Gastroesophageal sphincter (tissue), 4 donors: ENCODE data around the gene PDIA4. TPM values are rescaled to one million over a fixed set of nuclear protein-coding genes. Genes with fewer than 3 reads are reported as not detected.
"Not testable (repeated sequence)": the region's sequence is repeated elsewhere in the genome, so short reads cannot be mapped to it uniquely, and the experiment has no call there.

Experiments
- ATAC-seq: fragments of 150-250 bp; one replicate; pipeline ENCODE4 v1.9.1; 2016; ENCODE audit warnings: mild to moderate bottlenecking, moderate library complexity
- H3K27ac ChIP-seq, 4 donors: fragments of 200-600 bp; sonication (generic) in 3 of 4; 1 replicate in 3 of 4; 2 replicates in 1 of 4; pipeline ENCODE4 v1.5.1; 2016 to 2019
- H3K27me3 ChIP-seq: fragments of 200-600 bp; sonication (generic); one replicate; pipeline ENCODE4 v1.5.1; 2019
- H3K36me3 ChIP-seq, 2 donors: fragments of 200-600 bp; sonication (generic); one replicate each; pipeline ENCODE4 v1.5.1; 2019; ENCODE audit warnings: control low read depth in 1 of 2
- H3K4me1 ChIP-seq, 3 donors: fragments of 200-600 bp; sonication (generic); 1 replicate in 2 of 3; 2 replicates in 1 of 3; pipeline ENCODE4 v1.5.1; 2016 to 2019; ENCODE audit warnings: control low read depth in 2 of 3
- H3K4me3 ChIP-seq, 2 donors: fragments of 200-600 bp; sonication (generic); one replicate each; pipeline ENCODE4 v1.5.1; 2019; ENCODE audit warnings: mild to moderate bottlenecking in 1 of 2, moderate library complexity in 1 of 2
- H3K9me3 ChIP-seq, 3 donors: fragments of 200-600 bp; sonication (generic); one replicate each; pipeline ENCODE4 v1.5.1; 2017 to 2019; ENCODE audit warnings: control low read depth in 2 of 3
- CTCF ChIP-seq, 4 experiments: fragments of 200-600 bp in 2 of 4; fragments of 450-650 bp in 2 of 4; sonication (generic) in 1 of 4; IDR thresholded peaks; one replicate each; pipeline ENCODE4 v1.5.1; 2017 to 2019; ENCODE audit warnings: antibody characterized with exemption in 4 of 4, mild to moderate bottlenecking in 2 of 4, moderate library complexity in 2 of 4
- EP300 ChIP-seq: sonication (generic); formaldehyde crosslinking; IDR thresholded peaks from one replicate; pipeline ENCODE4 v1.6.1; 2017; ENCODE audit warnings: antibody characterized with exemption, mild to moderate bottlenecking
- POLR2A ChIP-seq, 2 donors: fragments of 450-650 bp; IDR thresholded peaks; one replicate each; pipeline ENCODE4 v1.6.1; 2017; ENCODE audit warnings: antibody characterized with exemption in 2 of 2, mild to moderate bottlenecking in 2 of 2, moderate library complexity in 1 of 2
- POLR2AphosphoS5 ChIP-seq: sonication (generic); formaldehyde crosslinking; IDR thresholded peaks from one replicate; pipeline ENCODE4 v1.6.1; 2017; ENCODE audit warnings: antibody characterized with exemption
- WGBS, 2 donors: methylation state at CpG; one replicate each; pipeline ENCODE4 v1.1.5; 2018; ENCODE audit warnings: low coverage in 1 of 2; 5-methylcytosine and 5-hydroxymethylcytosine counted together
- total RNA-seq, 4 donors: library from RNA; depleted of rRNA; stranded (reverse); fragments of >200 nt; gene quantifications; one replicate each; pipeline ENCODE4 v1.1.0, GENCODE V29; 2016

The PDIA4 gene
- total RNA-seq, 4 donors from 2014 or later = 25.4 to 81.0 (median 46.5) TPM

GRCh38 chr7:149048805-149049204 is 20.5 kb upstream of the PDIA4 start:
- no peaks in the 10 kb centered on the region for H3K36me3 ChIP-seq
- ATAC-seq = no peak
- no peak overlapping the region for H3K4me3 ChIP-seq
- H3K27ac ChIP-seq = no peak overlapping the region
- H3K27me3 ChIP-seq = no peaks in the 10 kb centered on the region
- TF ChIP-seq EP300 = no peak
- no peak for TF ChIP-seq POLR2A (IDR thresholded peaks at IDR 0.05)
- TF ChIP-seq POLR2AphosphoS5 = no peak
- H3K4me1 ChIP-seq = no peaks in the 10 kb centered on the region
- no peaks in the 10 kb centered on the region for H3K9me3 ChIP-seq
- WGBS, 2 donors = 100% methylated on average over 1 of the region's 3 CpGs

- ATAC-seq = no peak
- TF ChIP-seq EP300 (no peak), CTCF (IDR thresholded peaks at IDR 0.05) (no peak), POLR2A (IDR thresholded peaks at IDR 0.05) (no peak), POLR2AphosphoS5 (no peak)
Observed at GRCh38 chr7:149046416-149046815, 18.1 kb upstream of the PDIA4 start.

GRCh38 chr7:149043936-149044335 is 15.6 kb upstream of the PDIA4 start:
- WGBS, 2 donors = 84% methylated on average over 6 to 8 of the region's 8 CpGs
- no peak for ATAC-seq
- H3K36me3 ChIP-seq = no peaks in the 10 kb centered on the region
- H3K4me3 ChIP-seq = no peak overlapping the region
- H3K9me3 ChIP-seq = no peaks in the 10 kb centered on the region
- TF ChIP-seq EP300 (no peak), POLR2A (IDR thresholded peaks at IDR 0.05) (no peak), CTCF (IDR thresholded peaks at IDR 0.05) (no peak), POLR2AphosphoS5 (no peak)
- H3K4me1 ChIP-seq = no peaks in the 10 kb centered on the region
- H3K27me3 ChIP-seq = no peaks in the 10 kb centered on the region
- H3K27ac ChIP-seq = no peak overlapping the region

More at GRCh38 chr7:149046416-149046815, 18.1 kb upstream of the PDIA4 start:
- 43 to 73% methylated on average over 1 to 2 of the region's 2 CpGs for WGBS, 2 donors
- Histone ChIP-seq H3K4me1 (no peaks in the 10 kb centered on the region), H3K4me3 (no peak overlapping the region), H3K27me3 (no peaks in the 10 kb centered on the region), H3K9me3 (no peaks in the 10 kb centered on the region), H3K27ac (no peak overlapping the region), H3K36me3 (no peaks in the 10 kb centered on the region)

GRCh38 chr7:149041350-149041749 is 13.0 kb upstream of the PDIA4 start:
- no peak for ATAC-seq
- H3K4me3 ChIP-seq = no peak overlapping the region
- 65 to 71% methylated on average over 3 to 5 of the region's 5 CpGs for WGBS, 2 donors
- H3K27me3 ChIP-seq = no peaks in the 10 kb centered on the region
- TF ChIP-seq POLR2AphosphoS5 = no peak
- no peaks in the 10 kb centered on the region for H3K4me1 ChIP-seq
- no peaks in the 10 kb centered on the region for H3K9me3 ChIP-seq
- no peak overlapping the region for H3K27ac ChIP-seq
- no peaks in the 10 kb centered on the region for H3K36me3 ChIP-seq

- not testable (repeated sequence) for H3K27ac ChIP-seq, H3K4me1 ChIP-seq, ATAC-seq, H3K4me3 ChIP-seq, H3K9me3 ChIP-seq, H3K36me3 ChIP-seq, H3K27me3 ChIP-seq
- no CpG with 5 or more reads among the region's 32 CpGs for WGBS, 2 donors
Observed at GRCh38 chr7:149038641-149039040, 10.3 kb upstream of the PDIA4 start.

GRCh38 chr7:149036676-149037075 is 8.4 kb upstream of the PDIA4 start:
- no peak for ATAC-seq
- no peak overlapping the region for H3K27ac ChIP-seq

GRCh38 chr7:149031353-149031910 is 3.1 kb upstream of the PDIA4 start:
- no peaks in the 10 kb centered on the region for H3K27me3 ChIP-seq
- no peak overlapping the region for H3K27ac ChIP-seq
- no peaks in the 10 kb centered on the region for H3K9me3 ChIP-seq
- H3K4me1 ChIP-seq = peaks cover 0 to 24% (median 12%) of the 10 kb centered on the region in 3 donors
- TF ChIP-seq CTCF (IDR thresholded peaks at IDR 0.05) (no peak), POLR2A (IDR thresholded peaks at IDR 0.05) (no peak), EP300 (no peak), POLR2AphosphoS5 (no peak)
- 79 to 93% methylated on average over 3 of the region's 3 CpGs for WGBS, 2 donors
- no peaks in the 10 kb centered on the region for H3K36me3 ChIP-seq
- H3K4me3 ChIP-seq = no peak overlapping the region
- ATAC-seq = no peak

More at GRCh38 chr7:149036676-149037075, 8.4 kb upstream of the PDIA4 start:
- TF ChIP-seq POLR2AphosphoS5 = no peak
- no peak for TF ChIP-seq POLR2A (IDR thresholded peaks at IDR 0.05)
- TF ChIP-seq EP300 = no peak
- H3K4me1 ChIP-seq = no peaks in the 10 kb centered on the region
- no peaks in the 10 kb centered on the region for H3K27me3 ChIP-seq
- H3K4me3 ChIP-seq = no peak overlapping the region
- 100% methylated on average over 1 of the region's 1 CpG for WGBS, 2 donors
- no peaks in the 10 kb centered on the region for H3K9me3 ChIP-seq
- H3K36me3 ChIP-seq = no peaks in the 10 kb centered on the region

GRCh38 chr7:149030439-149030838 is 2.1 kb upstream of the PDIA4 start:
- not testable (repeated sequence) for H3K27ac ChIP-seq, H3K27me3 ChIP-seq, ATAC-seq, H3K4me3 ChIP-seq, H3K9me3 ChIP-seq, H3K36me3 ChIP-seq
- WGBS, 2 donors = 90% methylated on average over 6 of the region's 9 CpGs; no CpG with 5 or more reads in 1 of the 2 donors
- peaks cover 0 to 32% (median 12%) of the 10 kb centered on the region in 3 donors for H3K4me1 ChIP-seq
